ENCODE measurements around the gene SYT5.

Gene SYT5

GRCh38 chr19:55227241-55228014 lies 47.3 kb upstream of the SYT5 start:
- no peak for TF ChIP-seq POLR2AphosphoS5 (IDR thresholded peaks at IDR 0.05; ENCODE audit: low read depth, low read length)
- TF ChIP-seq SIN3A (IDR thresholded peaks at IDR 0.05; ENCODE audit: borderline replicate concordance, insufficient read depth, low read length): no peak

- TF ChIP-seq FOXP2 (optimal IDR thresholded peaks at IDR 0.05; ENCODE audit: borderline replicate concordance, extremely low read depth, extremely low read length, insufficient read depth) (no peak), POLR2AphosphoS5 (IDR thresholded peaks at IDR 0.05; ENCODE audit: low read depth, low read length) (no peak)
Observed at GRCh38 chr19:55226788-55227187, 46.7 kb upstream of the SYT5 start.

DNA sequence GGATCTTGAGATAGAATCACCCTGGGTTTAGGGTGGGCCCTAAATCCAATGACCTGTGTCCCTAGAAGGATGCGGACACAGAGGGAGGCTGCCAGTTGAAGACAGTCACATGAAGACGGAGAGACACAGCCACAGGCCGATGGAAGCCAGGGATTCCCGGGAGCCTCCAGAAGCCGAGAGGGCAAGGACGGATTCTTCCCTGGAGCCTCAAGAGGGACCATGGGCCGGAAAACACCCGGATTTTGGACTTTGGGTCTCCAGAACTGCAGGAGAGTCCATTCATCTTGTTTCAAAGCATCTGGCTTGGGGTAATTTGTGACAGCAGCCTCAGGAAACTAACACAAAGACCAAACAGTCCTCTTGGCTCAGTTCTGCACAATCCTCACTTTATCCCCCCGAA lies 46.2 kb upstream of the SYT5 start:
- TF ChIP-seq FOXP2 (optimal IDR thresholded peaks at IDR 0.05; ENCODE audit: borderline replicate concordance, extremely low read depth, extremely low read length, insufficient read depth) (no peak), POLR2AphosphoS5 (IDR thresholded peaks at IDR 0.05; ENCODE audit: low read depth, low read length) (no peak), TAF1 (IDR thresholded peaks at IDR 0.05; ENCODE audit: borderline replicate concordance, insufficient read depth, low read length) (no peak), SIN3A (IDR thresholded peaks at IDR 0.05; ENCODE audit: borderline replicate concordance, insufficient read depth, low read length) (no peak)
- TF ChIP-seq, protein P1, sequence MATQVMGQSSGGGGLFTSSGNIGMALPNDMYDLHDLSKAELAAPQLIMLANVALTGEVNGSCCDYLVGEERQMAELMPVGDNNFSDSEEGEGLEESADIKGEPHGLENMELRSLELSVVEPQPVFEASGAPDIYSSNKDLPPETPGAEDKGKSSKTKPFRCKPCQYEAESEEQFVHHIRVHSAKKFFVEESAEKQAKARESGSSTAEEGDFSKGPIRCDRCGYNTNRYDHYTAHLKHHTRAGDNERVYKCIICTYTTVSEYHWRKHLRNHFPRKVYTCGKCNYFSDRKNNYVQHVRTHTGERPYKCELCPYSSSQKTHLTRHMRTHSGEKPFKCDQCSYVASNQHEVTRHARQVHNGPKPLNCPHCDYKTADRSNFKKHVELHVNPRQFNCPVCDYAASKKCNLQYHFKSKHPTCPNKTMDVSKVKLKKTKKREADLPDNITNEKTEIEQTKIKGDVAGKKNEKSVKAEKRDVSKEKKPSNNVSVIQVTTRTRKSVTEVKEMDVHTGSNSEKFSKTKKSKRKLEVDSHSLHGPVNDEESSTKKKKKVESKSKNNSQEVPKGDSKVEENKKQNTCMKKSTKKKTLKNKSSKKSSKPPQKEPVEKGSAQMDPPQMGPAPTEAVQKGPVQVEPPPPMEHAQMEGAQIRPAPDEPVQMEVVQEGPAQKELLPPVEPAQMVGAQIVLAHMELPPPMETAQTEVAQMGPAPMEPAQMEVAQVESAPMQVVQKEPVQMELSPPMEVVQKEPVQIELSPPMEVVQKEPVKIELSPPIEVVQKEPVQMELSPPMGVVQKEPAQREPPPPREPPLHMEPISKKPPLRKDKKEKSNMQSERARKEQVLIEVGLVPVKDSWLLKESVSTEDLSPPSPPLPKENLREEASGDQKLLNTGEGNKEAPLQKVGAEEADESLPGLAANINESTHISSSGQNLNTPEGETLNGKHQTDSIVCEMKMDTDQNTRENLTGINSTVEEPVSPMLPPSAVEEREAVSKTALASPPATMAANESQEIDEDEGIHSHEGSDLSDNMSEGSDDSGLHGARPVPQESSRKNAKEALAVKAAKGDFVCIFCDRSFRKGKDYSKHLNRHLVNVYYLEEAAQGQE (IDR thresholded peaks at IDR 0.05; ENCODE audit: insufficient read depth in 1 of 2, low read depth in 2 of 2, low read length in 2 of 2): no peak

- TF ChIP-seq TAF1 (IDR thresholded peaks at IDR 0.05; ENCODE audit: borderline replicate concordance, insufficient read depth, low read length) (no peak), SIN3A (IDR thresholded peaks at IDR 0.05; ENCODE audit: borderline replicate concordance, insufficient read depth, low read length) (no peak), POLR2AphosphoS5 (IDR thresholded peaks at IDR 0.05; ENCODE audit: low read depth, low read length) (0 out of 2 replicates have a peak, but pooled peaks have one; percentile 27), FOXP2 (optimal IDR thresholded peaks at IDR 0.05; ENCODE audit: borderline replicate concordance, extremely low read depth, extremely low read length, insufficient read depth) (no peak)
- TF ChIP-seq, protein P1 (IDR thresholded peaks at IDR 0.05; ENCODE audit: insufficient read depth in 1 of 2, low read depth in 2 of 2, low read length in 2 of 2): no peak
Observed at GRCh38 chr19:55225415-55225958, 45.4 kb upstream of the SYT5 start.

- TF ChIP-seq FOXP2 (optimal IDR thresholded peaks at IDR 0.05; ENCODE audit: borderline replicate concordance, extremely low read depth, extremely low read length, insufficient read depth) (no peak), POLR2AphosphoS5 (IDR thresholded peaks at IDR 0.05; ENCODE audit: low read depth, low read length) (no peak), TAF1 (IDR thresholded peaks at IDR 0.05; ENCODE audit: borderline replicate concordance, insufficient read depth, low read length) (no peak)
Observed at GRCh38 chr19:55224038-55224665, 44.1 kb upstream of the SYT5 start.

DNA sequence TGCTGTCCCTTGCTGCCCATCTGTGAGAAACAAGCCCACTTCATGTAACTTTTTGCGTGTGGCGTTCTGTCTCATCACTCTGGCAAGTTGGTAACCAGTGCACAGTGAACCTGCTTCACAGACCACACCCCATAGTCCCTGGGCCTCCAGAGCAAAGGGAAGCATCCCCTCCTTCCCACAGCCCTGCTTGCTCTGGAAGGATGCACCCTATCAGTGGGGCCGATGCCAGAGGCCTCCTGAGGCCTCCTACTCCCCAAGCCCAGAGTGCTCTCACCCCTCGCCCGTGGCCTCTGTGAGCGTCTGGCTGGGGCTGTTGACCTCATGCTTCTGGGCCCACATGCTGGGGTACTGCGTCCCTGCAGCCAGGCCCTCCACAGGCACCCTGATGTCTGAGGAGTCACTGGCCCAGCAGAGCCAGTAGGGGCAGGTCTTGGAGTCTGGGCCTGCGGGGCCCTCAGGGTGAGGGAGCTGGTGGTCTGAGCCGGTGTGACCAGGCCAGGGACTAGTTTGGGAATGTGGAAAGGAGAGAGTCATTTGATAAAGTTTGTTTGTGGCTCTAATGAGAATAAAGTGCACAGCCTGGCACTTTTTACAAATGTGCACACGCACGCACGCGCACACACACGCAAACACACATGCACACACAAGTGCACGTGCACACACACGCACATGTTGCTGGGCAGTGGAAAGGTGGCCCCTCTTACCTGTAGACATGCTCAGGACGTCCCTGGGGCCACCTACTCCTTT lies 43.4 kb upstream of the SYT5 start:
- TF ChIP-seq FOXP2 (optimal IDR thresholded peaks at IDR 0.05; ENCODE audit: borderline replicate concordance, extremely low read depth, extremely low read length, insufficient read depth): no peak
- TF ChIP-seq SIN3A (IDR thresholded peaks at IDR 0.05; ENCODE audit: borderline replicate concordance, insufficient read depth, low read length): no peak
- no peak; the same call in 1 of the 2 replicates for TF ChIP-seq POLR2AphosphoS5 (IDR thresholded peaks at IDR 0.05; ENCODE audit: low read depth, low read length)
- TF ChIP-seq TAF1 (IDR thresholded peaks at IDR 0.05; ENCODE audit: borderline replicate concordance, insufficient read depth, low read length): no peak
- TF ChIP-seq, protein P1 (IDR thresholded peaks at IDR 0.05; ENCODE audit: insufficient read depth in 1 of 2, low read depth in 2 of 2, low read length in 2 of 2): no peak

Measured in PFSK-1 (cell line).